Activated CD8-positive, alpha-beta memory T cell treated with anti-CD3 and anti-CD28 coated beads, Interleukin-2, amount 50 U/mL, for 4 hours (primary cell): ENCODE data around the gene CHEK1.
"Not testable (repeated sequence)": the region's sequence is repeated elsewhere in the genome, so short reads cannot be mapped to it uniquely, and the experiment has no call there.

ENCODE experiments used
- DNase-seq: peaks from one replicate; pipeline ENCODE4 v3.0.0-alpha.2; 2020

CHEK1 gene

GRCh38 chr11:125624756-125625213 is at the start of gene CHEK1:
TSS of gene CHEK1 (plus strand) at chr11:125625163. CDS start at chr11:125626769, 1,606 bp downstream.
- no peak for DNase-seq

DNA sequence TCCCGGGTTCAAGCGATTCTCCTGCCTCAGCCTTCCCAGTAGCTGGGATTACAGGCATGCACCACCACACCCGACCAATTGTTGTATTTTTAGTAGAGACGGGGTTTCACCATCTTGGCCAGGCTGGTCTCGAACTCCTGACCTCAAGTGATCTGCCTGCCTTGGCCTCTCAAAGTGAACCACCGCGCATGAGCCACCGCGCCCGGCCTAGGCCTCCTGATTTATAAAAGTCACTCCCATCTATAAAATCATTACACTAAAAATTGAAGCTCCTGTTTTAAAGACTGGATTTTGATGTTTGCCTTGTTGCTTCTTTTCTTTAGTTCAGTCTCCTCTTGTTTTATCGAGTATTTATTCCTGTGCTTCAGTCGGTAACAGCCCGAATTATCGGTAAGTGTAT is 47.8 kb upstream of the CHEK1 start:
- DNase-seq: not testable (repeated sequence)

GRCh38 chr11:125578783-125579182 is 46.2 kb upstream of the CHEK1 start:
- DNase-seq: no peak

GRCh38 chr11:125579811-125580210 is 45.2 kb upstream of the CHEK1 start:
- DNase-seq: no peak

DNA sequence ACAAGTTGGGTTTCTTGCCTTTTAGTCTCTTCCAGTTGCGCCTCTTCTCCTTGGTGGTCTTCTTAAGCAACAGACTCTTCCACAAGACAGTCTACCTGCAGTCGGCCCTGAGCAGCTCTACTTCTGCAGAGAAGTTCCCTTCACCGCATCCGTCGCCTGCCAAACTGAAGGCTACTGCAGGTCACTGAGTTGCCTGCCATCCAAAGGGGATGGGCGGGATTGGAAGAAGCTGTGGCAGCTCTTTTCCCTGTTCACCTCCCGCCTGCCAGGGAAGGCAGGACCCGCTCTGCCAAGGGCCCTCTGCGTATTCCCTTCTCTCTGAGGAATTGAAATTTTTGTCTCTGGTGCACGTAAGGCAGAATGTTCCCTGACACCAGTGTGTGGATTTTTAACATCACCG is 41.5 kb upstream of the CHEK1 start:
- no peak for DNase-seq

- no peak for DNase-seq
These were observed 39.5 kb upstream of the CHEK1 start for GRCh38 chr11:125585487-125585886.

DNA sequence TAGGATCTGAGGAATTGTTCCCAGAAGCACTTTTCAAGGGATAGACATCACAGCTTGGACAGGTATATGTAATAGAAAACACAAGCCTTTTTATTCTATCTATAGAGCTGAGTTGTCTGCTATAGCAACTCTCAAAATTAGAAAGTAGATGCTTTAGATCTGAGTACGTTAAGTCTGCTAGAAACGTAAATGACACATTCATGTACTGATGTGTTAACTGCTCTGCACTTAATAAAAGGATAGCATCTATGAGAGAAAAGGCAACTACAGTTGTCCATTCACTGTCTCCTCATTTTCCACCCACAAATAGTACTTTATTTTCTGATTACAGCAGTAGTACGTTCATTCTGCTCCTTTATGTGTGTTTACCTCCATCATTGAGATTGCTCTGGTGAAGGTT is 38.3 kb upstream of the CHEK1 start:
- no peak for DNase-seq

- DNase-seq: no peak
These were observed 37.5 kb upstream of the CHEK1 start for GRCh38 chr11:125587480-125587879.

DNA sequence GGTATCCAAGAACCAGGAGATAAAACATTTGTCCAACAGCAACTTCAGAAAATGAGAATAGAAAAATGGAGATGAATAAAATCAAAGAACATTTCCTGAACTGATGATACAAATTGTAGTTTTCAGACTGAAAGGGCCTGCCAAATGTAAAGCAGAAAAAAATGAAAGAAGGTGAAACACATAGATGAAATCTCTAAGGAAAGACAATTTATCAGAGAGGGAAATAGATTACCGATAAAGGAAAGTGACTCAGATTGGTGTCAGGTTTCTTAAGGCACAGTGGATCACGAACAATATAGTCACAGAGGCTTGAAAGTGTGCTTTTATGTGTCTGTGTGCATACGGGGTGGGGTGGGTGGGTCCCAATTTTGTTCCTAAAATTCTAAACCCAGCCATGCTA is 36.5 kb upstream of the CHEK1 start:
- no peak for DNase-seq

- DNase-seq: peak; percentile 36
These were observed 33.2 kb upstream of the CHEK1 start for GRCh38 chr11:125591649-125592304.

DNA sequence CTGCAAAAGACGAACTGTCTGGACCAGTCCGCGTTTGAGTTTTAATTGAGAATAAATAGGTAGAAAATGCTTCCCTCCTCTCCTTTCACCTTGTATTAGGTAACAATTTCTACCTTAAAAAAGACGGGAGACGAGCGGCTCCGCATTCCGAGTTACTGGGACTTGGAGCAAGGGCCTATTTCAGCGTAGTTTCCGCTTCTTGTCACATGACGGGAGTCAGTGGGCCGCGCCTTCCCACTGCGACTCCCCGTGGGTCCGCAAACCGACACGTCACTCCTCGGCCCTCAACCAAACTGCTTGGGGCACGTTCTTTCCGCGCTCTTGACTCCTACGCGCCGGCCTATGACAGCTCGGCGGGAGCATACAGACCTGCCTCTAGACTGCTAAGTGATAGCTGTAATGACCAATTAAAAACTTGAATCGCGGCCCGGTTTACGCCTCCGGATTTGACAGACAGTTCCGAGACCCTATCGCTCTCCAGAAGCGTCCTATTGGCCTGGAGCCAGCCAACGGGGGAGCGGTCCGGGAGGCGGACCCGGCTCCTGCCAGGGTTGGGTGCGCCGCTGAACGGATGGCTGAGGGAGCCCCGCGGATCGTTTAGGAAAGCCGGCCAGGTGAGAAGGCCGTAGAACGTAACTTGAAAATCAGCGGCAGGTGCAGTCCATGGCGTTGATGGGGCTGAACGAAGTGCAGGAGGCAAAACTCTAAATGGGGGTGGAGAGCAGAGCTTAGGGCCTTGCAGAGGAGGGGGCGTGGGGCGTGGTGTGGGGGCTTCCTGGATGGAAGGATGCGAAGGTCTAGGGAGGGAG is 32.5 kb upstream of the CHEK1 start, which contains the start of gene STT3A:
Gene STT3A (plus strand): TSS at position 548 of the 809 bp plus-strand sequence. CDS start 3,064 bp downstream, outside the sequence.
- peak; percentile 96 for DNase-seq

- no peak for DNase-seq
These were observed 31.7 kb upstream of the CHEK1 start for GRCh38 chr11:125593114-125593820.

- DNase-seq: no peak
These were observed 30.0 kb upstream of the CHEK1 start for GRCh38 chr11:125594958-125595357.

DNA sequence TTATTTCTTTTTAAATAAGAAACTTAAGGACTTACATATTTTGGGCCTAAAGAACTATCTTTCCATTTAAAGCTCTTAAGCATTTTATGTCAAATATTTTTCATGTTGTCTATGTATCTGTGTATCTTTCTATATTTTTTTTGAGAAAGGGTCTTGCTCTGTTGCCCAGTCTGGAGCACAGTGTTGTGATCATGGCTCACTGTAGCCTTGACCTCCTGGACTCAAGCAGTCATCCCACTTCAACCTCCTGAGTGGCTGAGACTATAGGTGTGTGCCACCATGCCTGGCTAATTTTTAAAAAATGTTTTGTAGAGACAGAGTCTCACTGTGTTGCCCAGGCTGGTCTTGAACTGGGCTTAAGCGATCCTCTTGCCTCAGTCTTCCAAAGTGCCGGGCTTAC is 24.3 kb upstream of the CHEK1 start:
- no peak for DNase-seq

DNA sequence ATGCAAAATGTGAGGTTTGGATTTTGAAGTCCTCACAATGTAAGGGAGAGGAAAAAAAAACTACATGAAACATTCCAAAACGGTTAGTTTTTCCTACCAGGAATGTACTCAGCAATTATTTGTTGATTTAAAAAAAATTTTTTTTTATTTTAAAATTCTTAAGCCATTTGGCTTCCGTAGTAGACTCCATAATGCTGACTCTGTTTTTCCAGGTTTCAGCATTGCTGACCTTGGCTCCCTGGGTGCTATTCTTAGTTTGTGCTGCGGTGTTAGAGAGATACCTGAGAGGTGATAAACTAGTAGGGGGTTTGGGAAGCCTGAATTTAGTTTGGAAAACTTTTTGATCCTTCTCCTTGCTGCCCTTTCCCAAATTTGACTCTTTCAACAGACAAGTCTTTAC is 21.8 kb upstream of the CHEK1 start:
- DNase-seq: no peak

GRCh38 chr11:125605417-125605816 is 19.5 kb upstream of the CHEK1 start:
- DNase-seq: no peak

- no peak for DNase-seq
These were observed 15.4 kb upstream of the CHEK1 start for GRCh38 chr11:125609545-125609944.

DNA sequence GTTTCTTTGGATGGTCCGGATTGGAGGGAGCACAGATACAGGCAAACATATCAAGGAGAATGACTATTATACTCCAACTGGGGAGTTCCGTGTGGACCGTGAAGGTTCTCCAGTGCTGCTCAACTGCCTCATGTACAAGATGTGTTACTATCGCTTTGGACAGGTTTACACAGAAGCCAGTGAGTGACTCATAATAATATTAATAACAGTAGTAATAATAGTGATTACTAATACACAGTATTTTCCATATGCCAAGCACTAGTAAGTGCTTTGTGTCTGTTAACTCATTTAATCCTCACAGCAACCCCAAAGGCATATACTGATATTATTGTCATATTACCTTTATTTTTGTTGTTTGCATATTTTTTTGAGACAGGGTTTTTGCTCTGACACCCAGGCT is 6.6 kb upstream of the CHEK1 start:
- no peak for DNase-seq

GRCh38 chr11:125621995-125622394 is 3.0 kb upstream of the CHEK1 start:
- no peak for DNase-seq

DNA sequence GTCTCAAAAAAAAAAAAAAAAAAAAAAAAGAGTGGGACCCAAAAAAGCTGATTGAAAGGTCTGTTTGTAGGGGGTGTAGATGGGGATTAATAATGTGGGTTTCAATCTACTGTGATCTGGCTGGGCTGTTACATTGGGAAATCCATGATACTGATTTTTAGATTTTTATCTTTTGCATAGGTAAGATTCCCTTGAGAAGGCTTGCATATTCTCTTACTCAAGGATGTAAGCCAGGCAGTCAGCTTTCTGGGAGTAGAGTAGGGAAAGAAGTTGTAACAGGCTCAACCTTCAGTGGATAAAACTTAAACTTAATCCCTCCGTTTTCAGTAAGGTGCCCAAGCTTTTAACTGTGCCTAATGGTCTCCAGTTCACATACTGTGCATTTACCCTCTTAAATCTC is 1.9 kb upstream of the CHEK1 start:
- DNase-seq: no peak

- no peak for DNase-seq
These were observed 264 bp downstream of the CHEK1 start for GRCh38 chr11:125625225-125625629.

GRCh38 chr11:125625630-125626287 is 796 bp downstream of the CHEK1 start:
- peak; percentile 84 for DNase-seq
